Peyer's patch (tissue), 4 donors: ENCODE measurements around the gene PPP2R5C.

Experiments used
- CTCF ChIP-seq, 6 experiments: fragments of 450-650 bp in 4 of 6; fragments of 200-600 bp in 2 of 6; sonication (generic) in 1 of 6; IDR thresholded peaks; one replicate each; pipeline ENCODE4 v1.5.1; 2017 to 2019; ENCODE audit warnings: antibody characterized with exemption in 6 of 6, mild to moderate bottlenecking in 3 of 6, moderate library complexity in 1 of 6
- POLR2A ChIP-seq, 2 donors: fragments of 450-650 bp; IDR thresholded peaks; one replicate each; pipeline ENCODE4 v1.5.1; 2017; ENCODE audit warnings: antibody characterized with exemption in 2 of 2, mild to moderate bottlenecking in 2 of 2, moderate library complexity in 2 of 2

- TF ChIP-seq CTCF (IDR thresholded peaks at IDR 0.05), result no peak
- TF ChIP-seq POLR2A (IDR thresholded peaks at IDR 0.05), result no peak
Observed at GRCh38 chr14:101878822-101879528, 117.5 kb downstream of the PPP2R5C start.
